ENCODE results near the gene LCTL. TPM values are rescaled to one million over a fixed set of nuclear protein-coding genes. Genes with fewer than 3 reads are reported as not detected.

Gene LCTL
- total RNA-seq, 1 donor, result 0.43 TPM

DNA sequence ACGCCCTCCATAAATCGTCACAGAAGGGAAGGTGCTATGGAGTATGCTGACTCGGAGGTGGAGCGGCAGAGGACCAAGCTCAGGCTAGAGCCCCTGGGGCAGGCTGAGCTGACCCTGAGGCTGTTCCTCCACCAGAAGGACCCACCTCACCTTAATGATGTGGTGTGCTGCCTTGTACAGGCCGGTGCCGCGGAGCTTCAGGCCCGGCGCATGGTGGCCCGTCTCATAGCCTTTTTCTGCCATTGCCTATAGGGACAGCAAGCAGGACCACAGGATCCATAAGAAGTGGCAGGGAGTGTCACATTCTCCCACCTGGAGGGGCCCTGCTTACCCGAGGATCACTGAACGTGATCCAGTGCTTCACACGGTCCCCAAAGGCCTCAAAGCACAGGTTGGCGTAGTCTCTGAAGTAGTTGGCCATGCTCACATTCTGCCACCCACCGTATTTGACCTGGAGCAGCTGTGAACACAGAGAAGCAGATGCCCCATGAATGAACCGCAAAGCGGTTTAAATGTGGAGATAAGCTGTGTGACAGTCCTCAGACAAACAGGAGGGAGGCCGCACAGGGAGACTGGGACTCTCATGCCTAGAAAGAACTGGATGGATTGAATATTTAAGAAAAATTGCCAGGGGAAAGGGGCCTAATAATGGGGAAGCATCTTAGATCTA, 4.8 kb downstream of the LCTL start:
- DNase-seq (ENCODE audit: low read depth), result no peak
- TF ChIP-seq CTCF (IDR thresholded peaks at IDR 0.05; ENCODE audit: insufficient read depth, low read depth, low read length), result no peak
- no peak overlapping the region for H3K4me3 ChIP-seq (ENCODE audit: low read depth, low read length)

DNA sequence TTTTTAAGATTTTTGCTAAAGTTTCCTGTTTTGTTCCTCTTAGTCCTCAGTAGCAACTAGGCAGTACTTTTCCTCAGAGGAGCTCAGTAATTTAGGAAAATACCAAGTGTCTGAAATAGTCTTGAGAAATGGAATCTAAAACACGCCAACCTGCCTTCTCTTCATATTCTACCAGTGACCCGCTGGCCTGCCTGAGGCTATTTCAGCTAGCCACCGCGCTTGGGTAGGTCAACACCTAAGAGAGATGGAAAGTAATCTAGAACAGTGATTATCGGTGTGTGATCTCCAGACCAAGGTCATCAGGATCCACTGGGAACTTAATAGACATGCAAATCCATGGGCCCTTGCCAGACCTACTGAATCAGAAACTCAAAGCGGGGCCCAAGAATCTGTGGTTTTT, 7.5 kb downstream of the LCTL start:
- H3K4me3 ChIP-seq (ENCODE audit: low read depth, low read length), result no peak overlapping the region
- DNase-seq (ENCODE audit: low read depth), result no peak
- TF ChIP-seq CTCF (IDR thresholded peaks at IDR 0.05; ENCODE audit: insufficient read depth, low read depth, low read length), result no peak

- no peak for DNase-seq (ENCODE audit: low read depth)
- no peak overlapping the region for H3K4me3 ChIP-seq (ENCODE audit: low read depth, low read length)
- TF ChIP-seq CTCF (IDR thresholded peaks at IDR 0.05; ENCODE audit: insufficient read depth, low read depth, low read length), result no peak
Measured at GRCh38 chr15:66555685-66556084, 10.1 kb downstream of the LCTL start.

- no peak overlapping the region for H3K4me3 ChIP-seq (ENCODE audit: low read depth, low read length)
- DNase-seq (ENCODE audit: low read depth), result no peak
- TF ChIP-seq CTCF (IDR thresholded peaks at IDR 0.05; ENCODE audit: insufficient read depth, low read depth, low read length), result no peak
Measured at GRCh38 chr15:66545255-66545654, 20.5 kb downstream of the LCTL start.

GRCh38 chr15:66542896-66543295, 22.9 kb downstream of the LCTL start:
- no peak for TF ChIP-seq CTCF (IDR thresholded peaks at IDR 0.05; ENCODE audit: insufficient read depth, low read depth, low read length)
- DNase-seq (ENCODE audit: low read depth), result no peak
- H3K4me3 ChIP-seq (ENCODE audit: low read depth, low read length), result no peak overlapping the region

DNA sequence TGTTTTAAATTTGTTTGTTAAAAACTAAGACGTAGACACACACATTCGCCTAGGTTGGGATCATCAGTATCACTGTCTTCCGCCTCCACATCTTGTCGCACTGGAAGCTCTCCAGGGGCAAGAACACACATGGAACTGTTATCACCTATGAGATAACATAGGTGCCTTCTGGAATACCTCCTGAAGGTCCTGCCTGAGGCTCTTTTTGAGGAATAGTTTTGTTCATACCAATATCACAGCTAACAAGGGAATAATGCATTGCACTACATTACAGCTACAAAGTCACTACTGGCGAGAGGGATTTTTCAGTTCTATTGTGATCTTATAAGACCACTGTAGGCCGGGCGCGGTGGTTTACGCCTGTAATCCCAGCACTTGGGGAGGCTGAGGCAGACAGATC, 30.7 kb downstream of the LCTL start:
- no peak for TF ChIP-seq CTCF (IDR thresholded peaks at IDR 0.05; ENCODE audit: insufficient read depth, low read depth, low read length)
- no peak overlapping the region for H3K4me3 ChIP-seq (ENCODE audit: low read depth, low read length)
- no peak for DNase-seq (ENCODE audit: low read depth)

- no peak overlapping the region for H3K4me3 ChIP-seq (ENCODE audit: low read depth, low read length)
- no peak for DNase-seq (ENCODE audit: low read depth)
- no peak for TF ChIP-seq CTCF (IDR thresholded peaks at IDR 0.05; ENCODE audit: insufficient read depth, low read depth, low read length)
Measured at GRCh38 chr15:66524838-66525237, 41.0 kb downstream of the LCTL start.
